Rectal smooth muscle tissue (tissue), 1 donor: Measurements from ENCODE around the gene BRD7.

Experiments used
- H3K27ac ChIP-seq: one replicate; pipeline ENCODE4 v1.7.0; 2013; ENCODE audit warnings: low read depth, low read length, inconsistent platforms
- H3K27me3 ChIP-seq: one replicate; pipeline ENCODE4 v1.7.0; 2013; ENCODE audit warnings: low read length; ENCODE audit not compliant: control insufficient read depth, insufficient read depth
- H3K36me3 ChIP-seq: one replicate; pipeline ENCODE4 v1.7.0; 2013; ENCODE audit warnings: low read length; ENCODE audit not compliant: control insufficient read depth, insufficient read depth
- H3K4me1 ChIP-seq: one replicate; pipeline ENCODE4 v1.7.0; 2013; ENCODE audit warnings: low read length; ENCODE audit not compliant: control insufficient read depth, insufficient read depth
- H3K4me3 ChIP-seq: one replicate; pipeline ENCODE4 v1.7.0; 2013; ENCODE audit warnings: low read length
- H3K9ac ChIP-seq: one replicate; pipeline ENCODE4 v1.7.0; 2013; ENCODE audit warnings: low read length

BRD7 gene

DNA sequence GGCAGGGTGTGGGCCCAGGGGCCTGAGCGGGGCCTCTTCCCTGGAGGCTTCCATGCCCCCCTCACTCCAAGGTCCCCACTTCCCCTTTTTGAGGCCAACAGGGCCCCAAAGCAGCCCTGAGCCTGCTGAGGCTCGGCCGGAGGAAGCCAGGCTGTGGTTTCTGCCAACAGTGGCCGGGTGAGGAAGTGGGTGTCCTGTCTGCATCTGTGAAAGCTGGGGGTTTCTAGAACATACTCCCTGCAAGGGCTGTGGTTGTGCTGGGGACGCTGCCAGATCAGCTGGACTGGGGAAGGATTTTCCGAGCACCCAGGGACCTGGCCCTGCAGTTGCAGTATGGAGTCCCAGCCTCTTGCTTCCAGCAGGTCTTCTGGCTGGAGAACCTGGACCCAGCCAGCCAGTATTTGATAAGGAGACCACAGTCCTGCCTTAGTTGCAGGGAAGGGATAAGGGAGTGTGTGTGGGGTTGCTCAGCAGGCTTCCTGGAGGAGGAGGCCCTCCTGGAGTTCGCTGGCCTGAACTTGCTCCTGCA lies 86.7 kb downstream of the BRD7 start:
- no peak overlapping the region for H3K9ac ChIP-seq
- H3K4me1 ChIP-seq, result no peaks in the 10 kb centered on the region
- H3K4me3 ChIP-seq, result peak overlapping the region; percentile 35
- no peaks in the 10 kb centered on the region for H3K36me3 ChIP-seq
- no peak overlapping the region for H3K27ac ChIP-seq
- H3K27me3 ChIP-seq, result no peaks in the 10 kb centered on the region

DNA sequence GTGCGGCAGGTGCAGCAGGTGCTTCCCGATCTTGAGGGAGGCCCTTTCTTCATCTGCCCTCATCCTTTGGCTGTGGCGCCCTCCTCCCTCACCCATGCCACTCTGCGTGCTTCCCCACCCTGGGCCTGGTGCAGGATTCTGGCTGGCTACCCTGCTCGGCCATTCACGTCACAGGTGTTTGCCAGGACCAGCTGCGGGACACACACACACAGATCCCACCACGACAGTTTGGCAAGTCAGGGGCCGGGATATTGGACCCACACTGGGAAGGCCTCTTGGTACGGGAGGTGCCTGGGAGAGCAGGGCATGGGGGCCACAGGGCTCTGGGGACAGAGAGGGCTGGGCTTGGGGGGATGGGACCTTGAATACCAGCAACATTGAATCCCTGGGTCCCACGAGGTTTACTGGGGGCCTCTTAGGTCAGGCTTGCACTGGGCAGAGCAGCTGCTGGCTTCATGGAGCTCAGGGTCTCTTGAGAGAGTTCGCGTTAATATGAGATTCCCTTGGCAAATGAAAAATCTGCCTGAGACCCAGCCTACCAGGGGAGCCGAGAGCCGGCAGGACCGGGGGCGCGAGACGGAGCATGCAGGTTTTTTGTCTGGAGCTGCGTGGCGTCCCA lies 87.3 kb downstream of the BRD7 start:
- Histone ChIP-seq H3K27me3 (no peaks in the 10 kb centered on the region), H3K4me3 (peak overlapping the region; percentile 16), H3K9ac (no peak overlapping the region), H3K27ac (no peak overlapping the region), H3K4me1 (no peaks in the 10 kb centered on the region), H3K36me3 (no peaks in the 10 kb centered on the region)

DNA sequence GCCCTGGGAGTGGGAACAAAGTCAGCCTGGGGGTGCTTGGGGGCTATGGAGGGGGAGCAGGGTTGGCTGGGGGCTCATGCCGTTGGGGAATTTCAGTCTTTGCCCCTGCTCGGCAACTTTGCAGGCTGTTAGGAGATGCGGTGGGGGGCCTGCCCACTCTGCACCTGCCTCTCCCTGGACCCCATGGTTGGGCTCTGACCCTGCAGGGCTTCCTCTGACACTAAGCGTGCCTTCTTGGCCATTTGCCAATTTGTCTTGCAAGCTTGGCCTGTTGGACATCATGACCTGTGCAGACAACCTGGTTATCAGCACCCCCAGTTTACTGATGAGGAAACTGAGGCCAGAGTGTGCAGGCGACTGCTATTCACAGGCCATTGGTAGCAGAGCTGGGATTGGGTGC lies 87.9 kb downstream of the BRD7 start:
- Histone ChIP-seq H3K27ac (no peak overlapping the region), H3K4me1 (no peaks in the 10 kb centered on the region), H3K27me3 (no peaks in the 10 kb centered on the region), H3K4me3 (no peak overlapping the region), H3K36me3 (no peaks in the 10 kb centered on the region), H3K9ac (no peak overlapping the region)

DNA sequence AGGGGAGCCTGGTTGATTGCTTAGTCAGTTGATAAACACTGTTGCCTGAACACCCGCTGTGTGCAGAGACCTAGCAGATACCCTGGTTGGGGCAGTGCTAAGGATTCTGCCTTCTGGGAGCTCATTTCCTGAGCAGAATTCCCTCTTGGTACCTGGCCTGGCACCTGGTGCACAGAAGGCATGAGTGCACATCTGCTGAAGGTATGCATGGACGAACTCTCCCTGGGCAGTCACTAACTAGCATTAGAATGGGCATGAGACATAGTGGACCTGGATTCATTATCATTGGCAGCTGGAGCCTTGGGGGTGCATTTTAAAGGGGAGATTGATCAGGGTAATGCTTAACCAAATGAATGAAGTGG lies 89.3 kb downstream of the BRD7 start:
- Histone ChIP-seq H3K27me3 (no peaks in the 10 kb centered on the region), H3K27ac (no peak overlapping the region), H3K4me1 (no peaks in the 10 kb centered on the region), H3K4me3 (no peak overlapping the region), H3K9ac (no peak overlapping the region), H3K36me3 (no peaks in the 10 kb centered on the region)

DNA sequence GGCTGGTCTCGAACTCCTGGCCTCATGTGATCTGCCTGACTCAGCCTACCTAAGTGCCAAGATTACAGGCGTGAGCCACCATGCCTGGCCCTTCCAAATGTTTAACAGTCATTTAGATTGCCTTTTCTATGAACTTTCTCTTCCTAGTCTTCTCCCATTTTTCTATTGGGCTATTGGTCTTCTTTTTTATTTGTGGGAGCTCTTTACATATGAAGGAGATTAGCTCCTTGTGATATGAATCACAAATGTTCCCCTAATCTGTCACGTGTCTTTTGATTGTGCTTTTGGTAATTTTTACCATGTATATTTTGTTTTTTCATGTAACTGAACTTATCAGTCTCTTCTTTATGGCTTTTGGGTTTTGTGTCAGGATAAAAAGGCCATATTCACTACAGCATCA lies 90.5 kb downstream of the BRD7 start:
- Histone ChIP-seq H3K36me3 (no peaks in the 10 kb centered on the region), H3K9ac (no peak overlapping the region), H3K4me1 (no peaks in the 10 kb centered on the region), H3K27me3 (no peaks in the 10 kb centered on the region), H3K4me3 (no peak overlapping the region), H3K27ac (no peak overlapping the region)

DNA sequence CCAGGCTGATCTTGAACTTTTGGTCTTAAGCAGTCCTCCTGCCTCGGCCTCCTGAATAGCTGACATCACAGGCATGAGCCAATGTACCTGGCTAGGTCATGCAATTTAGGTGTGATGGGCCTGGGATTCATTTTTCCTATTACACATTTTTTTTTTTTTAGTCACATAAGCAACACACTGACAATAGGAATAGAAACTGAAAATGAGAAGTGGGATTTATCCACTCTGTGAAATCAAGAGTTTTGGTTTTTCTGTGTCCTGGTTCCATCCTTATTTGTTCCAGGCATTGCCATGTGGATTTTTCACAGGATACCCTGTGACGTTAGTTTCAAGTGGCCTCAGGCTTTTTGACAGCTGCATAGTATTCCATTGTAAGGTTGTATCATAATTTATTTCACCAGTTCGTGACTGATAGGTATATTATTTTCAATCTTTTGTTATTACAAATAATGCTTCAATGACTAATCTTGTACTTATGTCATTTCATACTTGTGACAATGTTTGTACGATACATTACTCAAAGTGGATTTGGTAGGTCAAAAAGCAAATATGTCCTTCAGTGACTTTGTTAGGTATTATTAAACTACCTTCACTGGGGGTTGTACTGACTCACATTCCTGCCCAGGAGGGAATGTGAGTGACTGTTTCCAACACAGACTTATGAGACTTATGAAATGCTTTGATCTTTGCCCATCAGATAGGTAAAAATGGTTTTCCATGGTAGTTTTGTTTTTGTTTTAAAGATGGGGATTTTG lies 91.8 kb downstream of the BRD7 start:
- no peak overlapping the region for H3K27ac ChIP-seq
- H3K27me3 ChIP-seq, result no peaks in the 10 kb centered on the region
- no peaks in the 10 kb centered on the region for H3K4me1 ChIP-seq
- H3K9ac ChIP-seq, result no peak overlapping the region
- H3K36me3 ChIP-seq, result no peaks in the 10 kb centered on the region
- no peak overlapping the region for H3K4me3 ChIP-seq

DNA sequence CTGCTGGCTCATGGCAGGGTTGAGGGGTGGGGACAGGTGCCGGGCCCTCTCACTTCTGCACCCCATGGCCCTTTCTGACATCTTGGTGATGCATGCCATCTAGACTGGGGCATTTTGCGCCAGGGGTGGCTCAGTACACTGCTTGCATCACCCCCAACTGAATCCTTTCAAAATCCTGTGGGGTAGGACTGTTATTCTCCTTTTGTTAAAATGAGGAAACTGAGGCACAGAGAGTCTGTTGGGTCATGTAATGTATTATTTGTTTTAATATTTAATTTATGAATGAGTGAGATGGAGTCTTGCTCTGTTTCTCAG lies 92.5 kb downstream of the BRD7 start:
- Histone ChIP-seq H3K36me3 (no peaks in the 10 kb centered on the region), H3K9ac (no peak overlapping the region), H3K4me1 (no peaks in the 10 kb centered on the region), H3K4me3 (no peak overlapping the region), H3K27ac (no peak overlapping the region), H3K27me3 (no peaks in the 10 kb centered on the region)

DNA sequence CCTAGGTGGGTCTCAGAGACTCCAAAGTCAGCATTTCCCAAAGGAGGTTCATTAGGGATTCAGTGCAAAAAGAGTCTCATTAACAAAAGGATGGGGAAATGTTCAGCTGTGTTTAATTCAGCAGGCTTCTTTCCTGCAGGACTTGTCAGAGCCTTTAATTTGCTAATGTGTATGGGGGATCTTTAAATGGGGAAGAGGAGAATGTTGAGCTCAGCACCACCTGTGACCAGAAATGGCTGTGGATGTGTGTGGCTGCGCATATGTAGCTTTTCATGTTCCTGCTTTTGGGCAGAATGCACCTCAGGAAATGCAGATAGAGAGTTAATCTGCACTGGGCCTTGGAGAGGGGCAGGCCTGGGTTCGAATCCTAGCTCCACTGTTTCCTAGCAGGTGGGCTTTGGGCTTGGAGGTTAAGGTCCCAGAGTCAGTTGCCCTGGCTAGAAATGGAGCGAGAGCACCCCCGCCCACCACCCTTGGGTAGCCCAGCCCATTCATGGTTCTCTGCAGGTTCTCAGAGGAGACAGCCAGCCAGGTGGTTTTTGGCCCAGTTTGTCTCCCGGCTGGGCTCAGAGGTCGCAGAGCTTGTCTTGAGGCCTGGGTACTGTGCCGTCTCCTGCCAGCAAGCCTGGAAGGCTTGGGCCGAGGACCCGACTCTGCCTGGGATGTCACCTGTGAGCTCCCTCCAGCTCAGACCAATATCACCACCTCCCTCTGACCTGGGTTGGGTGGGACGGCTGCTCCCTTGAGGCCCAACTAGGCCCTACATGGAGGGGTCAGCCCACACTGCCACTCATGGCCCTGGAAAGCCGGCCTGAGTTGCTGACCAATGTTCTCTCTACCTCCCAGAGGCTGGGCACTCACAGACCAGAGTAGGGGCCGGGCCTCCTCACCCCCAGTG lies 93.1 kb downstream of the BRD7 start:
- Histone ChIP-seq H3K4me3 (no peak overlapping the region), H3K9ac (no peak overlapping the region), H3K27me3 (no peaks in the 10 kb centered on the region), H3K4me1 (no peaks in the 10 kb centered on the region), H3K27ac (no peak overlapping the region), H3K36me3 (no peaks in the 10 kb centered on the region)

DNA sequence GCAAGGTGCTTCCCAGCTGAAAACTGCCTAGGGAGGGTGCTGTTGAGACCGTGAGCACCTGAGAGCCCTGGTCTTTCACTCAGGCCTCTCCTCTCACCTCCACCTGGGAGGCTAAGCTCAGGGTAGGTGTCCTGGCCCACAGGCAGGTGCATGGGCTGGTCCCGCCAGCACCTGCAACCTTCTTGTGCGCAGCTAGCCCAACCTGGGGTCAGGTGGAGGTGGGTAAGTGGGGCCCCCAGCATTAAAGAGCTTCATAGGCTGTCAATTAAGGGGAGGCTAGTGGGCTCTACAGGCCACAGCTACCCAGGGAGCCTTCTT lies 93.7 kb downstream of the BRD7 start:
- Histone ChIP-seq H3K4me3 (peak overlapping the region; percentile 40), H3K27me3 (no peaks in the 10 kb centered on the region), H3K36me3 (no peaks in the 10 kb centered on the region), H3K4me1 (no peaks in the 10 kb centered on the region), H3K27ac (no peak overlapping the region), H3K9ac (no peak overlapping the region)

DNA sequence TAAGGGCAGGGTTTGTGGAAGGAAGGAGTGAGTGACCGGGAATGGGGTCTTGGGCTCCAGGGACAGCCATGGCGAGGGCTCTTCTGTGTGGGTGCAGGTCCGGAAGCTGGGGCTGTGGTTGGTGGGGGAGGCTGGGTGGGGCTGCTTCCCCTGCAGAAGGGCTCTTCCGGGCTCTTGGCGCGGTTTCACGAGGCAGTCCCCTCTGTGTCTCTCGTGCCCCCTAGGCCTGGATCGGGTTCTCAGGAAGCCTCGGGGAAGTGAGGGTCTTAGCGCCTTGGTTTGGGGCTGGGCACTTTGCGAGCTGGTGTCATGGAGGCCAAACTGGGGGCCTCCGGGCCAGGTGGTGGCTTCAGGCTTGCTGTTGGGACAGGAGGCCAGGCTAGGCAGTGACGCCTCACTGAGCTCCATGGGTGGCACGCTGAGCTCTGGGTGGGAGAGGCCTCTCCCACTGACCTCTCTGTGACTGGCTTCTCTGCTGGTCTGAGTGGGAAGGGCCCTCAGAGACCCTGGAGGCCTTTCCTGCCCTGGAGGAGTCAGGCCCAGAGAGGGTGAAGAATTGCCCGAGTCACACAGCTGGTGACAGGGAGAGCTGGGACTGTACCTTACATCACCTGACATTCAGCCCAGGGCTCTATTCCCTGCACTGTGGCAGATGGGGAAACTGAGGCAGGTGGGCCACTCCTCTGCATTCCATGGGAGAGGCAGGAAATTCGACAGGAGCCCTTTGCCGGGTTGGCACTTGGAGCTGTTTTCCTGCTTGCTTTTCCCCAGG lies 94.3 kb downstream of the BRD7 start:
- Histone ChIP-seq H3K4me3 (peak overlapping the region; percentile 54), H3K36me3 (no peaks in the 10 kb centered on the region), H3K27me3 (no peaks in the 10 kb centered on the region), H3K9ac (peak overlapping the region; percentile 4), H3K27ac (no peak overlapping the region), H3K4me1 (no peaks in the 10 kb centered on the region)

DNA sequence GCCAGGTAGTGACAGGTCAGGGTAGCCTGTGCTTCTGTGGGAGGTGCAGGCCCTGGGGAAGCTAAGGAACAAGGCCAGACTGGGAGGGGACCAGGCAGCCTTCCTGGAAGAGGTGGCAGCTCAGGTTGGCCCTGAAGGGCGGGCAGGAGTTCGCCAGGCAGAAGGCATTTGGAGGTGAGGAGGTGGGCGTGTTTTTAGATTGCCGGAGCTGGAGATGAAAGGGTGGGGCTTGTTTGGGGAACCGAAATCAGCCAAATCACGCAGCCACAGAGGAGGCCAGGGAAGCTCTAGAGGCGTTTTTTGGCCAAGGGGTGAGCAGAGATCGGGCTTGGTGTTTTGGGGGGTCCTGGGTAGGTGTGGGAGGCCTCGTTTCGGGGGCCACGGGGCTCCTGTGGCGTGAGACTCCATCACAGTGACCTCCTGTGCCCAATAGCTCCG lies 94.9 kb downstream of the BRD7 start:
- Histone ChIP-seq H3K27ac (no peak overlapping the region), H3K4me3 (peak overlapping the region; percentile 54), H3K9ac (peak overlapping the region; percentile 4), H3K36me3 (no peaks in the 10 kb centered on the region), H3K27me3 (no peaks in the 10 kb centered on the region), H3K4me1 (no peaks in the 10 kb centered on the region)

DNA sequence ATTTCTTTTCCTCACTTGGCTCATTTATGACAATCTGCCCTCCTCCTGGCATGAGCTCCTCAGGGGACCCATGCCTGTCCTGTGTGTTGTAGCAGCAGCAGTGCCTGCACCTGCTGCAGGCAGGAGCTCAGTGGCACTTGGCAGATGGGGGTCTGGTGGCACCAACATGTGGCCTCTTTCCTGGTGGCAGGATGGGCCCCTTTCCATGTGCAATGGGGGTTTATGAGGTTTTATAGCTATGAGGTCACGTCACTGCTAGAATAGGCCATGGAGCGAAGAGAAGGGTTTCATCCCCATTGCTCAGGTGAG lies 95.5 kb downstream of the BRD7 start:
- H3K4me3 ChIP-seq, result no peak overlapping the region
- H3K27me3 ChIP-seq, result no peaks in the 10 kb centered on the region
- no peak overlapping the region for H3K27ac ChIP-seq
- no peak overlapping the region for H3K9ac ChIP-seq
- no peaks in the 10 kb centered on the region for H3K36me3 ChIP-seq
- no peaks in the 10 kb centered on the region for H3K4me1 ChIP-seq
